ENCODE results near the gene KRTAP5-2.

Gene KRTAP5-2

GRCh38 chr11:1564535-1565172, 33.4 kb downstream of the KRTAP5-2 start:
- H3K56ac ChIP-seq (ENCODE audit: low read length): no peak overlapping the region
- H2BK15ac ChIP-seq (replicated peaks; ENCODE audit: low read depth): no peak overlapping the region
- H3K4ac ChIP-seq (ENCODE audit: low read depth, low read length): no peak overlapping the region
- no peak overlapping the region for H3K18ac ChIP-seq (ENCODE audit: low read length)
- H4K5ac ChIP-seq (ENCODE audit: low read length): no peak overlapping the region
- no peaks in the 10 kb centered on the region for H3K36me3 ChIP-seq (ENCODE audit: control insufficient read depth, insufficient read depth, low read length)
- no peak overlapping the region for H4K8ac ChIP-seq (ENCODE audit: low read depth, low read length)
- no peak overlapping the region for H3K9ac ChIP-seq (ENCODE audit: low read length)
- no peak overlapping the region for H3K4me2 ChIP-seq (ENCODE audit: low read length)
- no peak overlapping the region for H3K4me3 ChIP-seq (ENCODE audit: low read length)
- H2BK5ac ChIP-seq (ENCODE audit: low read length): no peak overlapping the region
- H2AK5ac ChIP-seq (ENCODE audit: low read length): no peak overlapping the region
- H3K27ac ChIP-seq (ENCODE audit: low read depth, low read length): no peak overlapping the region
- H3K4me1 ChIP-seq (ENCODE audit: control insufficient read depth, low read depth, low read length): peaks cover 6% of the 10 kb centered on the region
- no CpG with 5 or more reads among the region's 16 CpGs for WGBS (ENCODE audit: extremely low coverage, insufficient coverage, low lambda C conversion rate)
- DNase-seq: peak; percentile 88
- no peak overlapping the region for H2BK120ac ChIP-seq (ENCODE audit: low read depth, low read length)
- H3K79me2 ChIP-seq (ENCODE audit: control insufficient read depth, insufficient read depth, low read length): no peaks in the 10 kb centered on the region
- no peaks in the 10 kb centered on the region for H3K27me3 ChIP-seq (ENCODE audit: insufficient read depth, low read length, poor library complexity)
- no peaks in the 10 kb centered on the region for H3K79me1 ChIP-seq (ENCODE audit: low read length)
- no peak overlapping the region for H3K23ac ChIP-seq (ENCODE audit: low read length)

- H3K4ac ChIP-seq (ENCODE audit: low read depth, low read length): no peak overlapping the region
- no peak overlapping the region for H2AK5ac ChIP-seq (ENCODE audit: low read length)
- H3K27me3 ChIP-seq (ENCODE audit: insufficient read depth, low read length, poor library complexity): no peaks in the 10 kb centered on the region
- no peak overlapping the region for H2BK5ac ChIP-seq (ENCODE audit: low read length)
- H2BK15ac ChIP-seq (replicated peaks; ENCODE audit: low read depth): no peak overlapping the region
- no peaks in the 10 kb centered on the region for H3K79me2 ChIP-seq (ENCODE audit: control insufficient read depth, insufficient read depth, low read length)
- peak overlapping the region; percentile 49 for H3K56ac ChIP-seq (ENCODE audit: low read length)
- H4K5ac ChIP-seq (ENCODE audit: low read length): no peak overlapping the region
- no CpG with 5 or more reads among the region's 29 CpGs for WGBS (ENCODE audit: extremely low coverage, insufficient coverage, low lambda C conversion rate)
- H3K4me3 ChIP-seq (ENCODE audit: low read length): no peak overlapping the region
- no peak overlapping the region for H3K4me2 ChIP-seq (ENCODE audit: low read length)
- H3K23ac ChIP-seq (ENCODE audit: low read length): no peak overlapping the region
- DNase-seq: no peak
- no peak overlapping the region for H3K27ac ChIP-seq (ENCODE audit: low read depth, low read length)
- H2BK120ac ChIP-seq (ENCODE audit: low read depth, low read length): no peak overlapping the region
- no peak overlapping the region for H3K9ac ChIP-seq (ENCODE audit: low read length)
- no peaks in the 10 kb centered on the region for H3K79me1 ChIP-seq (ENCODE audit: low read length)
- peaks cover 6% of the 10 kb centered on the region for H3K4me1 ChIP-seq (ENCODE audit: control insufficient read depth, low read depth, low read length)
- no peak overlapping the region for H4K8ac ChIP-seq (ENCODE audit: low read depth, low read length)
- H3K18ac ChIP-seq (ENCODE audit: low read length): no peak overlapping the region
- no peaks in the 10 kb centered on the region for H3K36me3 ChIP-seq (ENCODE audit: control insufficient read depth, insufficient read depth, low read length)
Observed at GRCh38 chr11:1563697-1564534, 34.2 kb downstream of the KRTAP5-2 start.

GRCh38 chr11:1563149-1563638, 34.9 kb downstream of the KRTAP5-2 start:
- H4K8ac ChIP-seq (ENCODE audit: low read depth, low read length): no peak overlapping the region
- H3K79me2 ChIP-seq (ENCODE audit: control insufficient read depth, insufficient read depth, low read length): no peaks in the 10 kb centered on the region
- WGBS (ENCODE audit: extremely low coverage, insufficient coverage, low lambda C conversion rate): no CpG with 5 or more reads among the region's 12 CpGs
- no peaks in the 10 kb centered on the region for H3K79me1 ChIP-seq (ENCODE audit: low read length)
- H3K27ac ChIP-seq (ENCODE audit: low read depth, low read length): no peak overlapping the region
- no peaks in the 10 kb centered on the region for H3K27me3 ChIP-seq (ENCODE audit: insufficient read depth, low read length, poor library complexity)
- H2AK5ac ChIP-seq (ENCODE audit: low read length): no peak overlapping the region
- H3K4me3 ChIP-seq (ENCODE audit: low read length): no peak overlapping the region
- no peaks in the 10 kb centered on the region for H3K36me3 ChIP-seq (ENCODE audit: control insufficient read depth, insufficient read depth, low read length)
- H3K56ac ChIP-seq (ENCODE audit: low read length): no peak overlapping the region
- no peak overlapping the region for H3K9ac ChIP-seq (ENCODE audit: low read length)
- no peak overlapping the region for H3K4ac ChIP-seq (ENCODE audit: low read depth, low read length)
- H3K23ac ChIP-seq (ENCODE audit: low read length): no peak overlapping the region
- no peak overlapping the region for H3K4me2 ChIP-seq (ENCODE audit: low read length)
- H4K5ac ChIP-seq (ENCODE audit: low read length): no peak overlapping the region
- H3K4me1 ChIP-seq (ENCODE audit: control insufficient read depth, low read depth, low read length): peaks cover 3% of the 10 kb centered on the region
- no peak for DNase-seq
- no peak overlapping the region for H2BK5ac ChIP-seq (ENCODE audit: low read length)
- H2BK120ac ChIP-seq (ENCODE audit: low read depth, low read length): no peak overlapping the region
- H2BK15ac ChIP-seq (replicated peaks; ENCODE audit: low read depth): no peak overlapping the region
- no peak overlapping the region for H3K18ac ChIP-seq (ENCODE audit: low read length)

- Histone ChIP-seq H3K36me3 (ENCODE audit: control insufficient read depth, insufficient read depth, low read length) (no peaks in the 10 kb centered on the region), H2BK15ac (replicated peaks; ENCODE audit: low read depth) (no peak overlapping the region), H3K79me1 (ENCODE audit: low read length) (no peaks in the 10 kb centered on the region), H2BK5ac (ENCODE audit: low read length) (no peak overlapping the region), H3K56ac (ENCODE audit: low read length) (no peak overlapping the region), H3K27ac (ENCODE audit: low read depth, low read length) (no peak overlapping the region), H2AK5ac (ENCODE audit: low read length) (no peak overlapping the region), H3K4me2 (ENCODE audit: low read length) (no peak overlapping the region), H3K79me2 (ENCODE audit: control insufficient read depth, insufficient read depth, low read length) (no peaks in the 10 kb centered on the region), H3K4me3 (ENCODE audit: low read length) (no peak overlapping the region), H3K23ac (ENCODE audit: low read length) (no peak overlapping the region), H3K18ac (ENCODE audit: low read length) (no peak overlapping the region), H3K9ac (ENCODE audit: low read length) (no peak overlapping the region), H4K8ac (ENCODE audit: low read depth, low read length) (no peak overlapping the region), H4K5ac (ENCODE audit: low read length) (no peak overlapping the region), H3K4ac (ENCODE audit: low read depth, low read length) (no peak overlapping the region), H3K27me3 (ENCODE audit: insufficient read depth, low read length, poor library complexity) (no peaks in the 10 kb centered on the region), H2BK120ac (ENCODE audit: low read depth, low read length) (no peak overlapping the region), H3K4me1 (ENCODE audit: control insufficient read depth, low read depth, low read length) (no peaks in the 10 kb centered on the region)
- WGBS (ENCODE audit: extremely low coverage, insufficient coverage, low lambda C conversion rate): no CpG with 5 or more reads among the region's 14 CpGs
- no peak for DNase-seq
Observed at GRCh38 chr11:1562469-1563148, 35.5 kb downstream of the KRTAP5-2 start.

GRCh38 chr11:1561955-1562354, 36.1 kb downstream of the KRTAP5-2 start:
- Histone ChIP-seq H3K27me3 (ENCODE audit: insufficient read depth, low read length, poor library complexity) (peaks cover 2% of the 10 kb centered on the region), H3K4me2 (ENCODE audit: low read length) (no peak overlapping the region), H3K56ac (ENCODE audit: low read length) (no peak overlapping the region), H3K4ac (ENCODE audit: low read depth, low read length) (no peak overlapping the region), H3K27ac (ENCODE audit: low read depth, low read length) (no peak overlapping the region), H3K79me1 (ENCODE audit: low read length) (no peaks in the 10 kb centered on the region), H3K9ac (ENCODE audit: low read length) (no peak overlapping the region), H2AK5ac (ENCODE audit: low read length) (no peak overlapping the region), H4K5ac (ENCODE audit: low read length) (no peak overlapping the region), H2BK5ac (ENCODE audit: low read length) (no peak overlapping the region), H3K4me1 (ENCODE audit: control insufficient read depth, low read depth, low read length) (no peaks in the 10 kb centered on the region), H3K18ac (ENCODE audit: low read length) (no peak overlapping the region), H3K23ac (ENCODE audit: low read length) (no peak overlapping the region), H4K8ac (ENCODE audit: low read depth, low read length) (no peak overlapping the region), H2BK120ac (ENCODE audit: low read depth, low read length) (no peak overlapping the region), H3K36me3 (ENCODE audit: control insufficient read depth, insufficient read depth, low read length) (no peaks in the 10 kb centered on the region), H2BK15ac (replicated peaks; ENCODE audit: low read depth) (no peak overlapping the region), H3K4me3 (ENCODE audit: low read length) (no peak overlapping the region), H3K79me2 (ENCODE audit: control insufficient read depth, insufficient read depth, low read length) (no peaks in the 10 kb centered on the region)
- WGBS (ENCODE audit: extremely low coverage, insufficient coverage, low lambda C conversion rate): no CpG with 5 or more reads among the region's 5 CpGs
- DNase-seq: no peak

Measured in mesendoderm (in vitro differentiated cells).